Naive thymus-derived CD4-positive, alpha-beta T cell (primary cell): ENCODE data around the gene CRISP2. TPM values are rescaled to one million over a fixed set of nuclear protein-coding genes. Genes with fewer than 3 reads are reported as not detected.

ENCODE experiments used
- ATAC-seq: fragments of 150-1000 bp; cut with Tn5 transposase; 2 replicates; pipeline ENCODE4 v1.10.0; 2021; ENCODE audit warnings: mild to moderate bottlenecking, moderate library complexity
- CTCF ChIA-PET: fragments of 350-600 bp; sonication (Branson Sonifier 250); formaldehyde crosslinking; loops from one replicate; lab custom pipeline; 2021; ENCODE audit warnings: antibody characterized with exemption; lab: Charles Lee
- POLR2A ChIA-PET: fragments of 350-600 bp; sonication (Branson Sonifier 250); formaldehyde crosslinking; loops from one replicate; lab custom pipeline; 2021; ENCODE audit warnings: antibody characterized with exemption, inconsistent platforms; lab: Charles Lee
- DNase-seq, 9 donors: peaks; one replicate each; pipeline versions ENCODE4 v3.0.0 to v3.0.0-alpha.2; 2020 to 2022; ENCODE audit warnings: mixed read lengths in 1 of 9
- H3K27ac ChIP-seq: one replicate; pipeline ENCODE4 v1.7.0; 2013; ENCODE audit warnings: mild to moderate bottlenecking, low read depth, low read length, moderate library complexity
- H3K27me3 ChIP-seq, 2 donors: one replicate each; pipeline ENCODE4 v1.7.0; 2013; ENCODE audit warnings: low read length in 2 of 2, mild to moderate bottlenecking in 2 of 2, moderate library complexity in 2 of 2; ENCODE audit not compliant: control insufficient read depth in 2 of 2, insufficient read depth in 2 of 2
- H3K36me3 ChIP-seq, 3 experiments: 1 replicate in 2 of 3; 2 replicates in 1 of 3; pipeline ENCODE4 v1.7.0; 2013; ENCODE audit warnings: low read length in 3 of 3, mild to moderate bottlenecking in 3 of 3, moderate library complexity in 1 of 3; ENCODE audit not compliant: insufficient read depth in 3 of 3, control insufficient read depth in 2 of 3
- H3K4me1 ChIP-seq, 2 donors: one replicate each; pipeline ENCODE4 v1.7.0; 2013; ENCODE audit warnings: low read length in 2 of 2, mild to moderate bottlenecking in 2 of 2, moderate library complexity in 1 of 2; ENCODE audit not compliant: control insufficient read depth in 2 of 2, insufficient read depth in 2 of 2
- H3K4me3 ChIP-seq: 2 replicates; pipeline ENCODE4 v1.7.0; 2013; ENCODE audit warnings: mild to moderate bottlenecking, low read length
- H3K9me3 ChIP-seq, 3 experiments: 1 replicate in 2 of 3; 2 replicates in 1 of 3; pipeline ENCODE4 v1.7.0; 2013; ENCODE audit warnings: low read length in 3 of 3; ENCODE audit not compliant: control insufficient read depth in 2 of 3
- H3K27ac Mint-ChIP-seq, 9 donors: one replicate each; pipeline ENCODE4 v1.8.0; 2020 to 2022; ENCODE audit warnings: mixed read lengths in 9 of 9, mild to moderate bottlenecking in 8 of 9, moderate library complexity in 5 of 9, inconsistent platforms in 2 of 9
- H3K27me3 Mint-ChIP-seq, 5 donors: one replicate each; pipeline ENCODE4 v1.8.0; 2021 to 2022; ENCODE audit warnings: mixed read lengths in 5 of 5, mild to moderate bottlenecking in 1 of 5
- H3K36me3 Mint-ChIP-seq, 5 donors: one replicate each; pipeline ENCODE4 v1.8.0; 2020 to 2022; ENCODE audit warnings: mixed read lengths in 5 of 5, mild to moderate bottlenecking in 3 of 5, inconsistent platforms in 1 of 5
- H3K4me1 Mint-ChIP-seq, 7 donors: one replicate each; pipeline ENCODE4 v1.8.0; 2020 to 2022; ENCODE audit warnings: mixed read lengths in 7 of 7, mild to moderate bottlenecking in 3 of 7, inconsistent platforms in 1 of 7
- H3K4me3 Mint-ChIP-seq, 10 donors: one replicate each; pipeline ENCODE4 v1.8.0; 2020 to 2022; ENCODE audit warnings: mild to moderate bottlenecking in 10 of 10, mixed read lengths in 10 of 10, moderate library complexity in 6 of 10, inconsistent platforms in 2 of 10
- H3K9me3 Mint-ChIP-seq, 11 donors: one replicate each; pipeline ENCODE4 v1.8.0; 2020 to 2022; ENCODE audit warnings: mixed read lengths in 11 of 11, mild to moderate bottlenecking in 4 of 11, inconsistent platforms in 1 of 11, moderate library complexity in 1 of 11
- intact Hi-C, 2 donors: fragments of 100-400 bp; cut with micrococcal nuclease; formaldehyde crosslinking; loops; one replicate each; pipeline ENCODE4 v1.15.1; 2023
- polyA plus RNA-seq, 2 donors: library from polyadenylated mRNA; unstranded; fragments of 300-500 nt; fragmentation: Illumina TruSeq; gene quantifications; one replicate each; pipeline ENCODE4 v1.2.3, GENCODE V29; 2021
- total RNA-seq, 6 experiments: library from RNA in 5 of 6; stranded (reverse) in 5 of 6; gene quantifications; 1 replicate in 5 of 6; 2 replicates in 1 of 6; pipeline ENCODE4 v1.2.3 and lab custom pipeline; 2021 to 2026

CRISP2 gene, protein sequence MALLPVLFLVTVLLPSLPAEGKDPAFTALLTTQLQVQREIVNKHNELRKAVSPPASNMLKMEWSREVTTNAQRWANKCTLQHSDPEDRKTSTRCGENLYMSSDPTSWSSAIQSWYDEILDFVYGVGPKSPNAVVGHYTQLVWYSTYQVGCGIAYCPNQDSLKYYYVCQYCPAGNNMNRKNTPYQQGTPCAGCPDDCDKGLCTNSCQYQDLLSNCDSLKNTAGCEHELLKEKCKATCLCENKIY
- not detected for total RNA-seq
- polyA plus RNA-seq: not detected
- total RNA-seq (lab: John Stamatoyannopoulos, UW): not detected

DNA sequence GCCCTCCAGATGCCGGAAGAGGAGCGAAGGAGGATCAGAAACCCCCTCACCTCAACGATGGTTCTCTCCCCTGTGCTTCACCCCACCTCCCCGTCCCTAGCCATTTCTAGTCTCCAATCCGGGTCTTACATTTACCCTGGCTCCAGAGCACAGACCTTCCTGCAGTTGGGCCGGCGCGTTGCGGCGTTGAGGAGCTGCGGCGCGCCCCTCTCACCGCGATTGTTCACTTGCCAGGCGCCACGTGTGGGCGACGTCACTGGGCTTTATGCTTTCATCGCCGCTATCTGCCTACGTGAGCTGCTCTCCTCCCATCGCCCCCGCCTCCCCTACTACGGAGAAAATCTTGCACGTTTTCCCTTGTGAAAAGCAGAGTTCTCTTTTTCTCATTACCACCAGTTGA is at the start of gene CRISP2:
Gene CRISP2, minus strand, starts transcription at position 198 of the 400 bp plus-strand sequence. CDS start 4,347 bp downstream, outside the sequence.
- H3K36me3 ChIP-seq: no peaks in the 10 kb centered on the region
- intact Hi-C loops: no loop called here
- no peak for DNase-seq
- Mint-ChIP-seq H3K27me3 (no peaks in the 10 kb centered on the region), H3K9me3 (peaks cover 0 to 11% (median 2%) of the 10 kb centered on the region in 11 donors), H3K4me3 (no peak within 1 kb of the TSS), H3K36me3 (no peaks in the 10 kb centered on the region), H3K27ac (no peak within 1 kb of the TSS), H3K4me1 (no peaks in the 10 kb centered on the region)
- ChIA-PET POLR2A (no interaction called here), CTCF (no interaction called here)
- H3K27me3 ChIP-seq: no peaks in the 10 kb centered on the region
- no peaks in the 10 kb centered on the region for H3K9me3 ChIP-seq
- ATAC-seq: no peak
- no peak within 1 kb of the TSS for H3K27ac ChIP-seq
- H3K4me3 ChIP-seq: no peak within 1 kb of the TSS
- no peaks in the 10 kb centered on the region for H3K4me1 ChIP-seq

DNA sequence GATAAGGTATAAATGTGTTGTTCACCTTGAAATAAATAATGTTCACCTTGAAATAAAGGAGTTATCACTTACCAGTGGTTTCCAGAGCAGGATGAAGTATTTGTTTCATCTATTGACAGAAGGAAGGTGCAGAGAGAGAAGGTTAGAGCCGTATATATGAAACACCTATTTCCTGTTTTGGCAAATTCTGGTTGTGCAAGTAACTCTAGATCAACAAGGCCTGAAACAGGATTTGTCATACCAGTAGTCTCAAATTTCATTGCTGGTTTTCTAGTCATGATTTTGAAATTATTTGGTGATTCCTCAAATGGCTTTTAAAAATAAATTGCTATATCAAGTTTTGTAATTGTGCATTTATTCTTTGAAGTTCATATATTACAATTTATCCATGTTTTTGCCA is 30.9 kb upstream of the CRISP2 start, which contains the start of gene CRISP3:
Gene CRISP3, minus strand, starts transcription at position 130 of the 400 bp plus-strand sequence. Its CDS starts 21 bp downstream, at position 109.
- ChIA-PET CTCF (no interaction called here), POLR2A (no interaction called here)
- H3K9me3 ChIP-seq: no peaks in the 10 kb centered on the region
- ATAC-seq (no peak), DNase-seq (no peak)
- H3K27me3 ChIP-seq: no peaks in the 10 kb centered on the region
- Mint-ChIP-seq H3K9me3 (peaks cover 0 to 7% (median 1%) of the 10 kb centered on the region in 11 donors), H3K4me1 (no peaks in the 10 kb centered on the region), H3K36me3 (no peaks in the 10 kb centered on the region), H3K4me3 (no peak within 1 kb of the TSS), H3K27me3 (no peaks in the 10 kb centered on the region), H3K27ac (no peak within 1 kb of the TSS)
- no peak within 1 kb of the TSS for H3K27ac ChIP-seq
- H3K4me1 ChIP-seq: no peaks in the 10 kb centered on the region
- intact Hi-C loops: no loop called here
- H3K36me3 ChIP-seq: no peaks in the 10 kb centered on the region
- no peak within 1 kb of the TSS for H3K4me3 ChIP-seq

DNA sequence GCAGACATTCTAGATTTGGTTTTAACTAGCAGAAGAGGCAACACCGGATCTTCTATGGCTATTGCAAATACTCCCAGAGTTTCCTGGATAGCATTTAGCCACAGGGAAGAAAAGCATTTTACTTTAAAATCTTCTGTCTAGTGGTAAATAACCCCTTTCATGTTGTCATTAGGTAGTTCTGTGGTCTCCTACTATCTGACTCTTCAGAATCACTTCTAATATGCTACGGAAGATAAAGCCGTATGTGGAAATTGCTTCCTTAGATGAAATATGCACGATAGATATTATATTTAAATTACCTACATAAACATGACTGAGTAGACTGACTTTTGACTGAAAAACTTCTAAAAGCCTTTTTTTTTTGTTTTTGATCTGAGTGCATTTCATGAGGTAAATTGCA is 30.1 kb upstream of the CRISP2 start:
- ATAC-seq (no peak), DNase-seq (no peak)
- H3K9me3 ChIP-seq: no peaks in the 10 kb centered on the region
- peaks cover 0 to 6% (median 1%) of the 10 kb centered on the region in 11 donors for H3K9me3 Mint-ChIP-seq
- H3K27me3 Mint-ChIP-seq: no peaks in the 10 kb centered on the region
- no peaks in the 10 kb centered on the region for H3K4me1 ChIP-seq
- no peaks in the 10 kb centered on the region for H3K27me3 ChIP-seq
- POLR2A ChIA-PET: no interaction called here
- H3K4me1 Mint-ChIP-seq: no peaks in the 10 kb centered on the region
- CTCF ChIA-PET: no interaction called here
- no peak overlapping the region for H3K4me3 Mint-ChIP-seq
- no peak overlapping the region for H3K4me3 ChIP-seq
- intact Hi-C loops: no loop called here
- no peaks in the 10 kb centered on the region for H3K36me3 ChIP-seq
- H3K27ac ChIP-seq: no peak overlapping the region
- H3K27ac Mint-ChIP-seq: no peak overlapping the region
- H3K36me3 Mint-ChIP-seq: no peaks in the 10 kb centered on the region

- Mint-ChIP-seq H3K27me3 (no peaks in the 10 kb centered on the region), H3K9me3 (peaks cover 0 to 5% (median 1%) of the 10 kb centered on the region in 11 donors), H3K27ac (no peak overlapping the region), H3K4me1 (no peaks in the 10 kb centered on the region), H3K36me3 (no peaks in the 10 kb centered on the region), H3K4me3 (no peak overlapping the region)
- no peak overlapping the region for H3K27ac ChIP-seq
- ChIA-PET POLR2A (no interaction called here), CTCF (interaction anchor here (0.7 kb wide), 1 partner anchor 11 kb away, joined by 3 read pairs; no protein-coding TSS in a partner anchor)
- H3K36me3 ChIP-seq: no peaks in the 10 kb centered on the region
- H3K4me1 ChIP-seq: no peaks in the 10 kb centered on the region
- ATAC-seq (no peak), DNase-seq (no peak)
- H3K4me3 ChIP-seq: no peak overlapping the region
- H3K27me3 ChIP-seq: no peaks in the 10 kb centered on the region
- H3K9me3 ChIP-seq: no peaks in the 10 kb centered on the region
- intact Hi-C loops: no loop called here
Observed at GRCh38 chr6:49739423-49739822, 26.1 kb upstream of the CRISP2 start.

GRCh38 chr6:49736017-49736508 is 22.7 kb upstream of the CRISP2 start:
- H3K27ac ChIP-seq: no peak overlapping the region
- no peaks in the 10 kb centered on the region for H3K36me3 Mint-ChIP-seq
- no peak for DNase-seq
- H3K4me3 ChIP-seq: no peak overlapping the region
- H3K27me3 ChIP-seq: no peaks in the 10 kb centered on the region
- no peaks in the 10 kb centered on the region for H3K36me3 ChIP-seq
- ChIA-PET CTCF (no interaction called here), POLR2A (no interaction called here)
- no peaks in the 10 kb centered on the region for H3K4me1 Mint-ChIP-seq
- H3K4me3 Mint-ChIP-seq: no peak overlapping the region
- no peaks in the 10 kb centered on the region for H3K4me1 ChIP-seq
- H3K9me3 ChIP-seq: no peaks in the 10 kb centered on the region
- peaks cover 0 to 5% (median under 1%) of the 10 kb centered on the region in 11 donors for H3K9me3 Mint-ChIP-seq
- intact Hi-C loops: no loop called here
- ATAC-seq: no peak
- no peak overlapping the region for H3K27ac Mint-ChIP-seq
- H3K27me3 Mint-ChIP-seq: no peaks in the 10 kb centered on the region

DNA sequence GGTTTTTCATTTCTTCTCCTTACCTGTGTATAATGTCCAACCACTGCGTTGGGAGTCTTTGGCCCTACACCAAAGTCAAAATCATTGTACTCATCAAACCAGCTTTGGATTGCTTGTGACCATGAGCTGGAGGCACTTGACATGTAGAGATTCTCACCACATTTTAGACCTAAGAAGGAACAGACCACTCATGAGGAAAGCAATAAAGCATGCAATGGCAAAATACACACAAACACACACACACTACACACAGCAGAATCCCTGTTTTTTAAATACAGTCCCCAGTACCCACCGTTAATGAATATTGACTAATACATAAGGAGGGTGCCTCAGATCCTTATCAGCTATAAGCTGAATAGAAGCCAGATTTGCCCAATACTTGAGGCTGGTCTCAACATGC is 20.3 kb upstream of the CRISP2 start:
- Histone ChIP-seq H3K4me1 (no peaks in the 10 kb centered on the region), H3K9me3 (no peaks in the 10 kb centered on the region), H3K27ac (no peak overlapping the region), H3K4me3 (no peak overlapping the region), H3K36me3 (no peaks in the 10 kb centered on the region), H3K27me3 (no peaks in the 10 kb centered on the region)
- ChIA-PET CTCF (no interaction called here), POLR2A (no interaction called here)
- DNase-seq: no peak
- Mint-ChIP-seq H3K36me3 (no peaks in the 10 kb centered on the region), H3K4me3 (no peak overlapping the region), H3K27ac (no peak overlapping the region), H3K27me3 (no peaks in the 10 kb centered on the region), H3K4me1 (no peaks in the 10 kb centered on the region), H3K9me3 (peaks cover 0 to 4% (median 0%) of the 10 kb centered on the region in 11 donors)
- intact Hi-C loops: no loop called here
- no peak for ATAC-seq

- H3K9me3 ChIP-seq: no peaks in the 10 kb centered on the region
- CTCF ChIA-PET: no interaction called here
- DNase-seq (no peak), ATAC-seq (no peak)
- intact Hi-C loops: no loop called here
- H3K36me3 Mint-ChIP-seq: no peaks in the 10 kb centered on the region
- no peaks in the 10 kb centered on the region for H3K36me3 ChIP-seq
- peaks cover 0 to 4% (median 0%) of the 10 kb centered on the region in 11 donors for H3K9me3 Mint-ChIP-seq
- H3K4me1 Mint-ChIP-seq: no peaks in the 10 kb centered on the region
- no peaks in the 10 kb centered on the region for H3K27me3 ChIP-seq
- H3K27ac ChIP-seq: no peak overlapping the region
- no peak overlapping the region for H3K4me3 Mint-ChIP-seq
- H3K27ac Mint-ChIP-seq: no peak overlapping the region
- no peak overlapping the region for H3K4me3 ChIP-seq
- POLR2A ChIA-PET: no interaction called here
- H3K27me3 Mint-ChIP-seq: no peaks in the 10 kb centered on the region
- H3K4me1 ChIP-seq: no peaks in the 10 kb centered on the region
Observed at GRCh38 chr6:49732781-49733180, 19.4 kb upstream of the CRISP2 start.
